ENCODE measurements around the gene TMC1.

TMC1 gene

GRCh38 chr9:72775570-72775969 lies 254.2 kb downstream of the TMC1 start:
- no peaks in the 10 kb centered on the region for H4K20me1 ChIP-seq (ENCODE audit: control insufficient read depth, insufficient read depth, low read depth, low read length)
- no peak overlapping the region for H3K4me2 ChIP-seq (ENCODE audit: low read length)
- no peaks in the 10 kb centered on the region for H3K9me3 ChIP-seq (ENCODE audit: control insufficient read depth, insufficient read depth, low read length)
- H3K4me1 ChIP-seq (ENCODE audit: control insufficient read depth, low read length) = no peaks in the 10 kb centered on the region
- no peaks in the 10 kb centered on the region; the same call in 1 of the 2 replicates for H3K9me2 ChIP-seq (replicated peaks; ENCODE audit: control insufficient read depth, low read length)
- no peak overlapping the region for H3K27ac ChIP-seq (ENCODE audit: low read depth, low read length)
- H3K4me3 ChIP-seq (ENCODE audit: low read length) = no peak overlapping the region
- no peaks in the 10 kb centered on the region for H3K36me3 ChIP-seq (ENCODE audit: control insufficient read depth, low read length)
- no peak for TF ChIP-seq EZH2phosphoT487 (IDR thresholded peaks at IDR 0.05; ENCODE audit: borderline replicate concordance, low read length)
- TF ChIP-seq, protein P1, sequence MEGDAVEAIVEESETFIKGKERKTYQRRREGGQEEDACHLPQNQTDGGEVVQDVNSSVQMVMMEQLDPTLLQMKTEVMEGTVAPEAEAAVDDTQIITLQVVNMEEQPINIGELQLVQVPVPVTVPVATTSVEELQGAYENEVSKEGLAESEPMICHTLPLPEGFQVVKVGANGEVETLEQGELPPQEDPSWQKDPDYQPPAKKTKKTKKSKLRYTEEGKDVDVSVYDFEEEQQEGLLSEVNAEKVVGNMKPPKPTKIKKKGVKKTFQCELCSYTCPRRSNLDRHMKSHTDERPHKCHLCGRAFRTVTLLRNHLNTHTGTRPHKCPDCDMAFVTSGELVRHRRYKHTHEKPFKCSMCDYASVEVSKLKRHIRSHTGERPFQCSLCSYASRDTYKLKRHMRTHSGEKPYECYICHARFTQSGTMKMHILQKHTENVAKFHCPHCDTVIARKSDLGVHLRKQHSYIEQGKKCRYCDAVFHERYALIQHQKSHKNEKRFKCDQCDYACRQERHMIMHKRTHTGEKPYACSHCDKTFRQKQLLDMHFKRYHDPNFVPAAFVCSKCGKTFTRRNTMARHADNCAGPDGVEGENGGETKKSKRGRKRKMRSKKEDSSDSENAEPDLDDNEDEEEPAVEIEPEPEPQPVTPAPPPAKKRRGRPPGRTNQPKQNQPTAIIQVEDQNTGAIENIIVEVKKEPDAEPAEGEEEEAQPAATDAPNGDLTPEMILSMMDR (IDR thresholded peaks at IDR 0.05; ENCODE audit: low read depth, low read length, poor library complexity, severe bottlenecking) = no peak
- H3K79me2 ChIP-seq (ENCODE audit: control insufficient read depth, low read length) = no peaks in the 10 kb centered on the region
- H3K27me3 ChIP-seq (ENCODE audit: control insufficient read depth, low read length) = no peaks in the 10 kb centered on the region
- H3F3A ChIP-seq (ENCODE audit: control insufficient read depth, insufficient read depth) = no peaks in the 10 kb centered on the region

DNA sequence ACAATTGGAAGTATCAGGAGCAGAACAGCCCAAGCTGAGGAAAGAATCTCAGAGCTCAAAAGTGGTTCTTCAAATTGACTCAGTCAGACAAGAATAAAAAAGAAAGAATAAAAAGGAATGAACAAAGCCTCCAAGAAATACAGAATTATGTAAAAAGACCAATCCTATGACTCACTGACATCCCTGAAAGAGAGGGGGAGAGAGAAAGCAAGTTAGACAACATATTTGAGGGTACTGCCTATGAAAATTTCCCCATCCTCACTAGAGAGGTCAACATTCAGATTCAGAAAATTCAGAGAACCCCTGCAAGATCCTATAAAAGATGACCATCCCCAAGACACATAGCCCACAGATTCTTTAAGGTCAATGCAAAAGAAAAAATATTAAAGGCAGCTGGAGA lies 258.2 kb downstream of the TMC1 start:
- TF ChIP-seq, protein P1 (IDR thresholded peaks at IDR 0.05; ENCODE audit: low read depth, low read length, poor library complexity, severe bottlenecking) = no peak
- TF ChIP-seq EZH2phosphoT487 (IDR thresholded peaks at IDR 0.05; ENCODE audit: borderline replicate concordance, low read length) = no peak
- no peaks in the 10 kb centered on the region for H3K4me1 ChIP-seq (ENCODE audit: control insufficient read depth, low read length)

DNA sequence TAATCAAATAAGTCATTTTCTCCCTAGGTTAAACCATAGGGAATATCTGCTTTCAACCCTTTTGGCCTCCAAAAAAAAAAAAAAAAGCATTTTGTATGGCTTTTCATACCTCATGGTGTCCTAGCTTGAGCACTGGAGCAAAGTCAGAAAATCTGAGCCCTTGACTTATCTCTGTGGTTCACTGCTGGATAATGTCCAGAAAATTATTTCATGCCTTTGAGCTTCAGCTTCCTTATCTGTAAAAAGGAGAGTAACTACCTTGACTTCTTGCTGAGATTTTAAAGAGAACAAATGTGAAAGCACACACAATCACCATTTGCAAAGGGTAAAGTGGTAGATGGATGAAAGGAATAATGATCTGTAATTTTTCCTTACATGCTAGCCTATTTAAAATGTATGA lies 265.5 kb downstream of the TMC1 start:
- Histone ChIP-seq H3K27me3 (ENCODE audit: control insufficient read depth, low read length) (no peaks in the 10 kb centered on the region), H4K20me1 (ENCODE audit: control insufficient read depth, insufficient read depth, low read depth, low read length) (no peaks in the 10 kb centered on the region), H3K36me3 (ENCODE audit: control insufficient read depth, low read length) (no peaks in the 10 kb centered on the region), H3K79me2 (ENCODE audit: control insufficient read depth, low read length) (no peaks in the 10 kb centered on the region), H3K9me3 (ENCODE audit: control insufficient read depth, insufficient read depth, low read length) (no peaks in the 10 kb centered on the region), H3F3A (ENCODE audit: control insufficient read depth, insufficient read depth) (no peaks in the 10 kb centered on the region), H3K27ac (ENCODE audit: low read depth, low read length) (no peak overlapping the region), H3K4me2 (ENCODE audit: low read length) (no peak overlapping the region), H3K4me1 (ENCODE audit: control insufficient read depth, low read length) (no peaks in the 10 kb centered on the region), H3K9me2 (replicated peaks; ENCODE audit: control insufficient read depth, low read length) (no peaks in the 10 kb centered on the region), H3K4me3 (ENCODE audit: low read length) (no peak overlapping the region)
- TF ChIP-seq, protein P1 (IDR thresholded peaks at IDR 0.05; ENCODE audit: low read depth, low read length, poor library complexity, severe bottlenecking) = no peak
- TF ChIP-seq EZH2phosphoT487 (IDR thresholded peaks at IDR 0.05; ENCODE audit: borderline replicate concordance, low read length) = no peak

More for the DNA sequence above, 258.2 kb downstream of the TMC1 start:
- H3K4me2 ChIP-seq (ENCODE audit: low read length) = no peak overlapping the region
- H3K27ac ChIP-seq (ENCODE audit: low read depth, low read length) = no peak overlapping the region
- no peak overlapping the region for H3K4me3 ChIP-seq (ENCODE audit: low read length)
- no peaks in the 10 kb centered on the region for H3K27me3 ChIP-seq (ENCODE audit: control insufficient read depth, low read length)
- no peaks in the 10 kb centered on the region for H3K79me2 ChIP-seq (ENCODE audit: control insufficient read depth, low read length)
- H3F3A ChIP-seq (ENCODE audit: control insufficient read depth, insufficient read depth) = no peaks in the 10 kb centered on the region
- H3K9me3 ChIP-seq (ENCODE audit: control insufficient read depth, insufficient read depth, low read length) = no peaks in the 10 kb centered on the region
- H4K20me1 ChIP-seq (ENCODE audit: control insufficient read depth, insufficient read depth, low read depth, low read length) = no peaks in the 10 kb centered on the region
- H3K36me3 ChIP-seq (ENCODE audit: control insufficient read depth, low read length) = no peaks in the 10 kb centered on the region
- H3K9me2 ChIP-seq (replicated peaks; ENCODE audit: control insufficient read depth, low read length) = no peaks in the 10 kb centered on the region; the same call in 1 of the 2 replicates
